Smooth muscle cell (in vitro differentiated cells): Measurements from ENCODE around the gene DIP2B. TPM values are rescaled to one million over a fixed set of nuclear protein-coding genes. Genes with fewer than 3 reads are reported as not detected.

ENCODE experiments used
- DNase-seq: peaks from one replicate; lab custom pipeline; 2025; ENCODE audit not compliant: unreplicated experiment; lab: John Stamatoyannopoulos, UW
- H2AFZ ChIP-seq: fragments of 200-600 bp; sonication (generic); 2 replicates; pipeline ENCODE4 v1.6.0; 2016; ENCODE audit warnings: antibody characterized with exemption, low read depth, mild to moderate bottlenecking
- H3F3A ChIP-seq: fragments of 200-600 bp; sonication (generic); 2 replicates; pipeline ENCODE4 v1.6.0; 2017; ENCODE audit warnings: antibody characterized with exemption, low read depth
- H3K27ac ChIP-seq: fragments of 200-600 bp; sonication (generic); 2 replicates; pipeline ENCODE4 v1.5.1; 2016; ENCODE audit warnings: low read depth, mild to moderate bottlenecking
- H3K27me3 ChIP-seq: fragments of 200-600 bp; sonication (generic); 2 replicates; pipeline ENCODE4 v1.6.1; 2016; ENCODE audit warnings: low read depth, mild to moderate bottlenecking
- H3K36me3 ChIP-seq: fragments of 200-600 bp; sonication (generic); 2 replicates; pipeline ENCODE4 v1.5.1; 2016; ENCODE audit warnings: low read depth
- H3K4me1 ChIP-seq: fragments of 200-600 bp; sonication (generic); 2 replicates; pipeline ENCODE4 v1.5.1; 2016; ENCODE audit warnings: low read depth
- H3K4me2 ChIP-seq: fragments of 200-600 bp; sonication (generic); 2 replicates; pipeline ENCODE4 v1.6.0; 2016; ENCODE audit warnings: mild to moderate bottlenecking
- H3K4me3 ChIP-seq: fragments of 200-600 bp; sonication (generic); 2 replicates; pipeline ENCODE4 v1.5.1; 2016; ENCODE audit warnings: mild to moderate bottlenecking
- H3K79me2 ChIP-seq: fragments of 200-600 bp; sonication (generic); 2 replicates; pipeline ENCODE4 v1.6.0; 2016; ENCODE audit warnings: low read depth, mild to moderate bottlenecking
- H3K9ac ChIP-seq: fragments of 200-600 bp; sonication (generic); 2 replicates; pipeline ENCODE4 v1.6.0; 2016; ENCODE audit warnings: low read depth
- H3K9me3 ChIP-seq: fragments of 200-600 bp; sonication (generic); replicated peaks from 2 replicates; pipeline ENCODE4 v1.5.1; 2016; ENCODE audit warnings: low read depth
- H4K20me1 ChIP-seq: fragments of 200-600 bp; sonication (generic); 2 replicates; pipeline ENCODE4 v1.6.0; 2016; ENCODE audit warnings: low read depth
- WGBS: methylation state at CpG from one replicate; pipeline ENCODE4 v1.1.7; 2016; ENCODE audit warnings: low lambda C conversion rate; 5-methylcytosine and 5-hydroxymethylcytosine counted together
- polyA plus RNA-seq: library from polyadenylated mRNA; unstranded; fragments of >200 nt; fragmentation: Nextera tagmentation; extraction: Ambion mirVana; gene quantifications from 2 replicates; pipeline ENCODE4 v1.2.1, GENCODE V29; 2016
- total RNA-seq: library from RNA; depleted of rRNA; stranded (reverse); fragments of >200 nt; gene quantifications from 2 replicates; pipeline ENCODE4 v1.2.3, GENCODE V29; 2014
- TF ChIP-seq, protein P1 (sequence below): fragments of 200-600 bp; sonication (generic); IDR thresholded peaks from 2 replicates; pipeline ENCODE4 v1.5.1; 2017; ENCODE audit warnings: borderline replicate concordance, mild to moderate bottlenecking, antibody characterized with exemption; ENCODE audit not compliant: insufficient read depth, poor library complexity, severe bottlenecking

The DIP2B gene
- total and polyA plus RNA-seq, 2 experiments from 2014 or later = 5.8 to 35.2 TPM

DNA sequence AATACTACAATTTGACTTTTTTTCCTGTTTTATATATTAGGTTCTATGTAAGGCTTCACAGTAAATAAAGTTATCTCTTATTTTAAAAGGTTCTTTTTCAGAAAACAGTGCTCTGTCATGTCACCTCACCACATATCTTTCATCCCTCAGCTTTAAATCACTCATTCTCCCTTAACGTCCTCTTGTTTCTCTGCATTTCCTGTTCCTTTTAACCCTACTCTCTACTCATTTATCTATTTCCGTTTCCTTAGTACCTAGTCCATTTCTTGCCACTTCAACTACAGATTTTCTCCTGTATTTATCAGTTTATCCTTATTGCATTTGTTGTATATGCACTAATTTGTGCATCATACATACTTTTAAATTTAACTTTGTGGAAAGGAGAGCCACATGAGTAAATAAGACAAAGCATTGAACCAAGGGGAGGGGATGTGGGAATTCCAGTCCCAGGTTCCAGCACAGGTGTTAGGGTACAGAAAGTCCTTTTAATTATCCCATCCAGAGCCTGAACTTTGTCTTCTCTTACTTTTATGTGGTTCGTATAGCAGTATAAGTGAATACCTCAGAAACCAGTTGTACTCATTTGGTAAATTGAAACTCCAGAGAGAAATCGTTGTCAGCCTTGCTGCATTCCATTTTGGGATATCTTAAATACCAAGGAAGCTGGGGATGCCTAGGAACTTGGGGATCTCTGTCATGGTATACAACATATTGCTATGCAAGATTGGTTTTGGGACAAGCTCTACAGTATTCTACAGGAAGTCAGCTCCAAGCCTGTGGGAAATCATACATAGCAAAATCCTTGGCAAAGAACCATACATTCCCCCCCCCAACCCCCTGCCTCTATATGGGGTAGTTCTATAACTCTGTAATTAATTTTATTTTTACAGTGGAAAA is 120.5 kb downstream of the DIP2B start:
- Histone ChIP-seq H3K27me3 (no peaks in the 10 kb centered on the region), H3K79me2 (peaks cover 35% of the 10 kb centered on the region), H3K4me3 (no peak overlapping the region), H3K4me2 (no peak overlapping the region), H3K9ac (no peak overlapping the region), H3K27ac (peak overlapping the region; percentile 9), H2AFZ (no peak overlapping the region), H4K20me1 (no peaks in the 10 kb centered on the region), H3K9me3 (no peaks in the 10 kb centered on the region), H3F3A (peaks cover 13% of the 10 kb centered on the region), H3K4me1 (peaks cover 23% of the 10 kb centered on the region), H3K36me3 (no peaks in the 10 kb centered on the region)
- 55% methylated on average over 4 of the region's 4 CpGs for WGBS
- TF ChIP-seq, protein P1, sequence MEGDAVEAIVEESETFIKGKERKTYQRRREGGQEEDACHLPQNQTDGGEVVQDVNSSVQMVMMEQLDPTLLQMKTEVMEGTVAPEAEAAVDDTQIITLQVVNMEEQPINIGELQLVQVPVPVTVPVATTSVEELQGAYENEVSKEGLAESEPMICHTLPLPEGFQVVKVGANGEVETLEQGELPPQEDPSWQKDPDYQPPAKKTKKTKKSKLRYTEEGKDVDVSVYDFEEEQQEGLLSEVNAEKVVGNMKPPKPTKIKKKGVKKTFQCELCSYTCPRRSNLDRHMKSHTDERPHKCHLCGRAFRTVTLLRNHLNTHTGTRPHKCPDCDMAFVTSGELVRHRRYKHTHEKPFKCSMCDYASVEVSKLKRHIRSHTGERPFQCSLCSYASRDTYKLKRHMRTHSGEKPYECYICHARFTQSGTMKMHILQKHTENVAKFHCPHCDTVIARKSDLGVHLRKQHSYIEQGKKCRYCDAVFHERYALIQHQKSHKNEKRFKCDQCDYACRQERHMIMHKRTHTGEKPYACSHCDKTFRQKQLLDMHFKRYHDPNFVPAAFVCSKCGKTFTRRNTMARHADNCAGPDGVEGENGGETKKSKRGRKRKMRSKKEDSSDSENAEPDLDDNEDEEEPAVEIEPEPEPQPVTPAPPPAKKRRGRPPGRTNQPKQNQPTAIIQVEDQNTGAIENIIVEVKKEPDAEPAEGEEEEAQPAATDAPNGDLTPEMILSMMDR = no peak
- no peak for DNase-seq

DNA sequence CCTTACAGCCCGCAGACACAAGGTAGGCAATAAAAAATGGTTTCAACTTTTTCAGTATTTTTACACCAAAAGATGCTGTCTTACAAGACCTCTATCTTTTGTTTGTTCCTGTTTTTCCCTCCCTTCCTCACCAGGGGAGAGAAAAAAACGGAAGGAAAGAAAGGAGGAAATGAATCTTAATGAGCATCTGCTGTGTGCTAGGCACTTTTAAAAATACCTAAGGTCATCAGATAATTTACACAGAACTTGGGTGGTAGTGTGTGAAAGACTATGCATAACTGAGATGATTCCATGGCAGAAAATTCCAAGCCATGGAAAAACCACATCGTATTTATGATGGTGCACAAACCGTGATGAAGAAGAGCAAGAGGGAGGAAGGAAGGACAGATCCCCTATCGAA is 121.2 kb downstream of the DIP2B start:
- Histone ChIP-seq H3K79me2 (peaks cover 35% of the 10 kb centered on the region), H3K4me3 (no peak overlapping the region), H3K36me3 (no peaks in the 10 kb centered on the region), H3K27me3 (no peaks in the 10 kb centered on the region), H3K9me3 (no peaks in the 10 kb centered on the region), H3K4me1 (peaks cover 17% of the 10 kb centered on the region), H3K4me2 (no peak overlapping the region), H3K27ac (no peak overlapping the region), H3K9ac (no peak overlapping the region), H3F3A (peaks cover 9% of the 10 kb centered on the region), H2AFZ (no peak overlapping the region), H4K20me1 (no peaks in the 10 kb centered on the region)
- whole genome bisulfite sequencing = 80% methylated on average over 5 of the region's 5 CpGs
- no peak for DNase-seq
- TF ChIP-seq, protein P1 = no peak

DNA sequence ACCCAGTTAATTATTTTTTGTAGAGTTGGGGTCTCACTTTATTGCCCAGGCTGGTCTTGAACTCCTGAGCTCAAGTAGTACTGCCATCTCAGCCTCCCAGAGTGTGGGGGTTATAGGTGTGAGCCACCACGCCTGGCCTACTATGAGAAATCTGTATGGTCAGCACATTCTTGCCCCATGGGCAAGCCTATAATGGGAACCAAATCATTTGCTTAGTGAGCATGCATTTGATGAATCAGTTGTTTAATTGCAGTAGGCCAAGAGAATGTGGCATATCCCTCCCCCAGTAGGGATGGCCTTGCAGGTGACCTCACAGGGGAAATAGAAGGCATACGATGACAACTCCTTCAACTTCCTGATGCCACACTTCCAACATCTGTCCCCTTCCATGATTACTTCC is 122.7 kb downstream of the DIP2B start:
- Histone ChIP-seq H3K36me3 (no peaks in the 10 kb centered on the region), H3K4me3 (no peak overlapping the region)
- 94% methylated on average over 2 of the region's 2 CpGs for WGBS

More for the DNA sequence above, 122.7 kb downstream of the DIP2B start:
- H3K9ac ChIP-seq = no peak overlapping the region
- H3K27me3 ChIP-seq = no peaks in the 10 kb centered on the region
- TF ChIP-seq, protein P1 = no peak
- no peak overlapping the region for H3K4me2 ChIP-seq
- peaks cover 2% of the 10 kb centered on the region for H3K4me1 ChIP-seq
- H3F3A ChIP-seq = no peaks in the 10 kb centered on the region
- DNase-seq = no peak
- no peaks in the 10 kb centered on the region for H4K20me1 ChIP-seq
- H3K27ac ChIP-seq = no peak overlapping the region
- H2AFZ ChIP-seq = no peak overlapping the region
- H3K79me2 ChIP-seq = peaks cover 38% of the 10 kb centered on the region
- H3K9me3 ChIP-seq = no peaks in the 10 kb centered on the region
